Measurements from ENCODE around the gene MDK.

Gene MDK

DNA sequence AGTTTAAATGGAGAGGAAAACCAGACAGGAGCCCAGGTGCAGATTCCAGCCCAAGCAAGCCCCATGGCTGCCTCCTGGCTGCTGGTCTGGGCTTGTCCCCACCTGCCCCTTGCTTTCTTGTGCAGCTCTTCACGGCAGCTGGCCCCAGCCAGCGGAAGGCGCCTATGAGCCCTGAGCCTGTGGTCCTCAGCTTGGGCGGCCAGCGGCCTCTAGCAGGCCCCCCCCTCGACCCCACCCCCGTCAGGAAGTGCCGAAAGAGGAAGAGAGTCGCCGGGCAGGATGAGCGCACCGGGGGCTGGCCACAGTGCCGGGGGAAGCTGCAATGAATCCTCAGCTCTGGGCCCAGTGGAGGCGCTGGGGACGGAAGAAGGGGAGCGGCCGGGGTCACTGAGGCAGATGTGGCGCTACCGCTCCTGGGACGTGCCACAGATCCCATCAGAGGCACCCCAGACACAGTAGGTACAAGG is 36.3 kb upstream of the MDK start:
- H3K4me1 ChIP-seq: peaks cover 65 to 91% (median 78%) of the 10 kb centered on the region in 10 experiments
- H3K27ac ChIP-seq: peak overlapping the region; percentile 21 to 88 (median 69); a peak in 20 of 22 replicates
- H3K4me3 ChIP-seq: peak overlapping the region; percentile 45 to 99 (median 96)
- peak overlapping the region; percentile 66 to 93 (median 80) for H3K9ac ChIP-seq
- H3K27me3 ChIP-seq: no peaks in the 10 kb centered on the region; a peak in 1 of 22 replicates
- peak overlapping the region; percentile 92 to 99 (median 94) for H3K4me2 ChIP-seq
- H3K9me3 ChIP-seq (replicated peaks in 1 of 11): no peaks in the 10 kb centered on the region
- no peak for TF ChIP-seq Cebpa-rat (IDR thresholded peaks at IDR 0.05)
- peaks cover 0 to 7% (median 0%) of the 10 kb centered on the region in 11 experiments; a peak in 4 of 22 replicates for H3K36me3 ChIP-seq
- H4K20me1 ChIP-seq: peaks cover 26 to 41% (median 27%) of the 10 kb centered on the region in 11 experiments

DNA sequence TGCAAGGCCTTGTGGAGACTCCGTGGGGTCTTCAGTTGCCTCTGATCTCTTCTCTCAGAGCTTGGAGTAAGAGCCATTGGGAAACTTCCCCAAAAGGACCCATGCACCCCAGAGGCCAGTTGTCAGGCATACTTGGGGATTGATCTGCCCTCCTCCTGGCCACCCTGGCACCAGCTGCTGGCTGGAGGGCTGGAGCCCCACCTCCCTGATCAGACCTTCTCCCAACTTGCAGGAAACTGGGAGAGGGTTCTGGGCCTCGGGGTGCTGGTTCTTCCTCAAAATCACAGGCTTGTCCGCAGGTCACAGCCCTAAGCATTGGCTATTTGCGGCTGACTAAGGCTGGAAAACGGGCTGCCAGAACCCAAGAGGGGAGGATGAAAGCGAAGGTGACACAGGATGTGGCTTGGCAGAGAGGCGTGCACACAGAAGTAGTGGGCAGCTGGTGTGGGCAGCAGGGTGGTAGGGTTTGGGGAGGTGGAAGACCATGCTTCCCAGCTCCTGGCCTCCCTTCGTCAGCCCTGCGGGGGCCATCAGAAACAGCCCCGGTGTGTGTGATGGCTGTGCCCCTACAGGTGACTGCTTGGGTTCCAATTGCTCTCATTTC is 35.5 kb upstream of the MDK start:
- Histone ChIP-seq H3K27me3 (no peaks in the 10 kb centered on the region; a peak in 1 of 22 replicates), H3K4me2 (peak overlapping the region; percentile 92 to 99 (median 94)), H3K36me3 (peaks cover 0 to 12% (median 5%) of the 10 kb centered on the region in 11 experiments; a peak in 12 of 22 replicates), H3K4me3 (peak overlapping the region; percentile 45 to 99 (median 96)), H3K9ac (peak overlapping the region; percentile 66 to 93 (median 80)), H3K27ac (peak overlapping the region; percentile 21 to 88 (median 69); a peak in 20 of 22 replicates), H3K9me3 (replicated peaks in 1 of 11) (no peaks in the 10 kb centered on the region), H3K4me1 (peaks cover 71 to 90% (median 80%) of the 10 kb centered on the region in 10 experiments), H4K20me1 (peaks cover 31 to 49% (median 34%) of the 10 kb centered on the region in 11 experiments)
- no peak for TF ChIP-seq Cebpa-rat (IDR thresholded peaks at IDR 0.05)

- Histone ChIP-seq H3K4me3 (peak within 1 kb of the TSS; percentile 84 to 99 (median 96)), H3K9ac (peak within 1 kb of the TSS; percentile 88 to 97 (median 93)), H3K27me3 (no peaks in the 10 kb centered on the region; a peak in 1 of 22 replicates), H3K4me2 (peak within 1 kb of the TSS; percentile 98 to 100 (median 99)), H4K20me1 (peaks cover 42 to 60% (median 44%) of the 10 kb centered on the region in 11 experiments), H3K4me1 (peaks cover 74 to 90% (median 83%) of the 10 kb centered on the region in 10 experiments), H3K9me3 (replicated peaks in 1 of 11) (no peaks in the 10 kb centered on the region), H3K36me3 (peaks cover 0 to 22% (median 9%) of the 10 kb centered on the region in 11 experiments; a peak in 13 of 22 replicates), H3K27ac (peak within 1 kb of the TSS; percentile 63 to 95 (median 87))
- TF ChIP-seq Cebpa-rat (IDR thresholded peaks at IDR 0.05): no peak
Observed at GRCh38 chr11:46346886-46347636, 34.4 kb upstream of the MDK start, which contains the start of gene DGKZ. TSS of gene DGKZ (plus strand) at chr11:46347463. CDS start at chr11:46347660, 197 bp downstream.

GRCh38 chr11:46347637-46348311 is 33.7 kb upstream of the MDK start:
- H3K9me3 ChIP-seq (replicated peaks in 1 of 11): no peaks in the 10 kb centered on the region
- peaks cover 49 to 67% (median 52%) of the 10 kb centered on the region in 11 experiments for H4K20me1 ChIP-seq
- H3K4me3 ChIP-seq: peak overlapping the region; percentile 84 to 99 (median 96)
- no peak for TF ChIP-seq Cebpa-rat (IDR thresholded peaks at IDR 0.05)
- H3K27me3 ChIP-seq: no peaks in the 10 kb centered on the region; a peak in 1 of 22 replicates
- peaks cover 74 to 90% (median 83%) of the 10 kb centered on the region in 10 experiments for H3K4me1 ChIP-seq
- H3K4me2 ChIP-seq: peak overlapping the region; percentile 98 to 100 (median 99)
- H3K27ac ChIP-seq: peak overlapping the region; percentile 63 to 95 (median 87)
- peaks cover 0 to 28% (median 12%) of the 10 kb centered on the region in 11 experiments; a peak in 14 of 22 replicates for H3K36me3 ChIP-seq
- peak overlapping the region; percentile 88 to 97 (median 93) for H3K9ac ChIP-seq

GRCh38 chr11:46348566-46349401 is 32.7 kb upstream of the MDK start:
- no peak for TF ChIP-seq Cebpa-rat (IDR thresholded peaks at IDR 0.05)
- Histone ChIP-seq H3K36me3 (peaks cover 0 to 38% (median 22%) of the 10 kb centered on the region in 11 experiments; a peak in 14 of 22 replicates), H3K4me3 (peak overlapping the region; percentile 84 to 99 (median 96)), H4K20me1 (peaks cover 59 to 77% (median 62%) of the 10 kb centered on the region in 11 experiments), H3K27me3 (no peaks in the 10 kb centered on the region; a peak in 1 of 22 replicates), H3K27ac (peak overlapping the region in 10 of 11 experiments; percentile 83 to 95 (median 88); a peak in 18 of 22 replicates), H3K4me2 (peak overlapping the region; percentile 98 to 100 (median 99)), H3K4me1 (peaks cover 81 to 90% (median 84%) of the 10 kb centered on the region in 10 experiments), H3K9me3 (replicated peaks in 1 of 11) (no peaks in the 10 kb centered on the region), H3K9ac (peak overlapping the region; percentile 88 to 97 (median 93))

DNA sequence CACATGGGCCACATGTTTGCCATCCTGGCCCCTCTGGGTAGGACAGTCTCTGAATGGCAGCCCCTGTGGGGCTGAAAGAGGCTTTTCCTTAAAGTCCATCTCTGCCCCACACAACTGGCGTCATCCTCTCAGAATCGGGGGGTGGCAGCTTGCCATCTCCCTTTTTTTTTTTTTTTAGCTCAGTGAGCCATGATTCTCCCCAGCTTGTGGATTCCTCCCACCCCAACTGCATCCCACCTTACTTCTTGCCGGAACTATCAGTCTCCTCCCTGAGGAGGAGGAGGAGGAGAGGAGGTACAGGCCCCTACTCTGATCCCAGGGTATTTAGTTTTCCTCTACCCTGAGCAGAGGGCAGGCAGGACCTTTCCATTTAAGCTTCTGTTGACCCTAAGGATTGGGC is 30.8 kb upstream of the MDK start:
- no peaks in the 10 kb centered on the region for H3K9me3 ChIP-seq (replicated peaks in 1 of 11)
- peaks cover 1 to 50% (median 26%) of the 10 kb centered on the region in 11 experiments; a peak in 17 of 22 replicates for H3K36me3 ChIP-seq
- H3K4me2 ChIP-seq: peak overlapping the region; percentile 57 to 73 (median 66); a peak in 20 of 22 replicates
- H3K27ac ChIP-seq: peak overlapping the region in 3 of 11 experiments; percentile 6 to 49 (median 14); a peak in 5 of 22 replicates
- H3K27me3 ChIP-seq: no peaks in the 10 kb centered on the region; a peak in 1 of 22 replicates
- peak overlapping the region; percentile 13 to 69 (median 47); a peak in 19 of 22 replicates for H3K9ac ChIP-seq
- no peak for TF ChIP-seq Cebpa-rat (IDR thresholded peaks at IDR 0.05)
- H4K20me1 ChIP-seq: peaks cover 73 to 96% (median 80%) of the 10 kb centered on the region in 11 experiments
- H3K4me3 ChIP-seq: no peak overlapping the region
- H3K4me1 ChIP-seq: peaks cover 77 to 84% (median 80%) of the 10 kb centered on the region in 10 experiments

DNA sequence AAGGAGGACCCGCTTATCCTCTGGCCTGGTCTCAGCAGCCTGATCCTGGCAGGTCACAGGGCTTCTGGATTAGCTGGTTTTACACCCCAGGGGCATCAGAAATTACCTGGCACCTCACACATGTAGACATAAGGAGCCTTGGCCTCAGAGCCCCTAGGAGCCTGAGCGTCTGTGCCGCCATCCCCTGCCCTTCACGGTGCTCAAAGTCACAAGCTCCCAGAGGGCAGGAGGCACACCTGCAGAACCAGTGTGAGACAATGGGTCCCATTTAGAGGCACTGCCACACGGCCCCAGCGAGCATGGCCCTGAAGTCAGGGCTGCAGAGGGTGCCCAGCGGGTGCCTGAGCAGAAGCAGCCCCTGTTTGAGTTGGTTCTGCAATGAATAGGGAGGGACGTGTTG is 30.3 kb upstream of the MDK start:
- H4K20me1 ChIP-seq: peaks cover 73 to 98% (median 84%) of the 10 kb centered on the region in 11 experiments

More for the DNA sequence above, 30.3 kb upstream of the MDK start:
- Histone ChIP-seq H3K9ac (peak overlapping the region; percentile 13 to 69 (median 47); a peak in 21 of 22 replicates), H3K36me3 (peaks cover 6 to 55% (median 28%) of the 10 kb centered on the region in 11 experiments; a peak in 18 of 22 replicates), H3K4me3 (no peak overlapping the region), H3K9me3 (replicated peaks in 1 of 11) (no peaks in the 10 kb centered on the region), H3K4me1 (peaks cover 75 to 87% (median 78%) of the 10 kb centered on the region in 10 experiments), H3K4me2 (peak overlapping the region; percentile 57 to 73 (median 66)), H3K27me3 (no peaks in the 10 kb centered on the region; a peak in 1 of 22 replicates), H3K27ac (peak overlapping the region in 5 of 11 experiments; percentile 6 to 49 (median 18); a peak in 9 of 22 replicates)
- TF ChIP-seq Cebpa-rat (IDR thresholded peaks at IDR 0.05): no peak

Measured in BLaER1 treated with 17β-estradiol and CSF1 and Interleukin-3, amounts not matched to agents 10 nM and 100 nM (cell line).